GM10266 (cell line): ENCODE results near the gene RAET1L.

Experiments
- DNase-seq: peaks from one replicate; pipeline ENCODE4 v3.0.0; 2012; ENCODE audit errors: extremely low spot score
- TF ChIP-seq, protein P1 (sequence below): IDR thresholded peaks from 2 replicates; pipeline ENCODE4 v1.5.1; 2012; ENCODE audit warnings: mild to moderate bottlenecking, low read depth; ENCODE audit not compliant: control insufficient read depth, insufficient read depth; ENCODE audit errors: missing control alignments

RAET1L gene

DNA sequence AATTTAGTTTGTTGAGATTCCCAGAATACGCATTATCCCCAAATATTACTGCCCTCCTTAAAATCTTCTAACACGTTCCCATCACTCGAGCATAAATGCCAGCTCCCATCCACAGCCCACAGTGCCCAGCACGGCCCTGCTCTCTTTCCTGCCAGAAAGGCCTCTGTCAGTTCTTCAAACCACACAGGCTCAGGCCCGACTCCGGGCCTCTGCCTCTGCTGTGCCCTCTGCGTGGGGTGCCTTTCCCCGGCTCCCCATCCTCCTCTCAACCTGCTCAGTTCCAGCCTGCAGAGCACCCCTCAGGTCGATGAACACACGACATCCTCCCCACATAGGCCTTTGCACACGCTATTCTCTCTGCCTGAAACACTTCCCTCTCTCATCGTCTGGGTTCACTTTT is 30.8 kb upstream of the RAET1L start:
- no peak for DNase-seq
- TF ChIP-seq, protein P1, sequence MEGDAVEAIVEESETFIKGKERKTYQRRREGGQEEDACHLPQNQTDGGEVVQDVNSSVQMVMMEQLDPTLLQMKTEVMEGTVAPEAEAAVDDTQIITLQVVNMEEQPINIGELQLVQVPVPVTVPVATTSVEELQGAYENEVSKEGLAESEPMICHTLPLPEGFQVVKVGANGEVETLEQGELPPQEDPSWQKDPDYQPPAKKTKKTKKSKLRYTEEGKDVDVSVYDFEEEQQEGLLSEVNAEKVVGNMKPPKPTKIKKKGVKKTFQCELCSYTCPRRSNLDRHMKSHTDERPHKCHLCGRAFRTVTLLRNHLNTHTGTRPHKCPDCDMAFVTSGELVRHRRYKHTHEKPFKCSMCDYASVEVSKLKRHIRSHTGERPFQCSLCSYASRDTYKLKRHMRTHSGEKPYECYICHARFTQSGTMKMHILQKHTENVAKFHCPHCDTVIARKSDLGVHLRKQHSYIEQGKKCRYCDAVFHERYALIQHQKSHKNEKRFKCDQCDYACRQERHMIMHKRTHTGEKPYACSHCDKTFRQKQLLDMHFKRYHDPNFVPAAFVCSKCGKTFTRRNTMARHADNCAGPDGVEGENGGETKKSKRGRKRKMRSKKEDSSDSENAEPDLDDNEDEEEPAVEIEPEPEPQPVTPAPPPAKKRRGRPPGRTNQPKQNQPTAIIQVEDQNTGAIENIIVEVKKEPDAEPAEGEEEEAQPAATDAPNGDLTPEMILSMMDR, result no peak

DNA sequence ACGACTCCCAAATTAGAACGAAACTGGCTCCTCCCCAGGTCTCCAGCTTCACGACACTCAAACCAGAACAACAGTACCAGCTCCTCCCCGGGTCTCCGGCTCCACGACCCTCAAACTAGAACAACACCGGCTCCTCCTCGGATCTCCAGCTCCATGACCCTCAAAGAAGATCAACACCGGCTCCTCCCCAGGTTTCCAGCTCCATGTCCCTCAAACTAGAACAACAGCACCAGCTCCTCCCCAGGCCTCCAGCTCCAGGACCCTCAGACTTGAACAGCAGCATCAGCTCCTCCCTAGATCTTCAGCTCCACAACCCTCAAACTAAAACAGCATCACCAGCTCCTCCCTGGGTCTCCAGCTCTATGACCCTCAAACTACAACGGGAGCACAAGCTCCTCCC is 29.8 kb upstream of the RAET1L start:
- TF ChIP-seq, protein P1, result no peak
- DNase-seq, result no peak

DNA sequence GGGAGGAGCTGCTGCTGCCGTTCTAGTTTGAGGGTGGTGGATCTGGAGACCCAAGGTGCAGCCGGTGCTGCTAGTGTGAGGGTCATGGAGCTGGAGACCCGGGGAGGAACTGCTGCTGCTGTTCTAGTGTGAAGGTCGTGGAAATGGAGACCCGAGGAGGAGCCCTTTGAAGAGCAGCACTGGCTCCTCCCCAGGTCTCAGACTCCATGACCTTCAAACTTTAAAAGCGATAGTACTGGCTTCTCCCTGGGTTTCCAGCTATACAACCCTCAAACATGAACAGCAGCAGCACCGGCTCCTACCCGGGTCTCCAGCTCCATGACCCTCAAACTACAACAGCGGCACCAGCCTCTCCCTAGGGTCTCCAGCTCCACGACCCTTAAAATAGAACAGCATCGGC is 28.1 kb upstream of the RAET1L start:
- TF ChIP-seq, protein P1, result no peak
- no peak for DNase-seq

DNA sequence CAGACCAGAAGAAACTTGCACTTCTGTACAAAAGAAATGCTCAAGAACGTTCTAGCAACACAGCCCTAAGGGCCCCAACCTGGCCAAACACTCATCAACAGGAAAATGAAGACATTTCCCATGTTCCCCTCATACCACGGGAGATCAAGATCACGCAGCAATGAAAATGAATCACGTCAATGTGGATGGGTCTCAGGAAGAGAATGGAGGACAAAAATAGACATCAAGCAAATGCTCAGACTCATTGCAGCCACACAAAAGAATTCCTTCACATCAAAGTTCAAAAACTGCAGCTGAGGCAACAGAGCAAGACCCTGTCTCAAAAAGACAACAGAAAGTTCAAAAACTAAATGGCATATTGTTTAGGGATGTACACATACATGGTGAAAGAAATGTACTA is 25.5 kb upstream of the RAET1L start:
- no peak for DNase-seq
- TF ChIP-seq, protein P1, result no peak

DNA sequence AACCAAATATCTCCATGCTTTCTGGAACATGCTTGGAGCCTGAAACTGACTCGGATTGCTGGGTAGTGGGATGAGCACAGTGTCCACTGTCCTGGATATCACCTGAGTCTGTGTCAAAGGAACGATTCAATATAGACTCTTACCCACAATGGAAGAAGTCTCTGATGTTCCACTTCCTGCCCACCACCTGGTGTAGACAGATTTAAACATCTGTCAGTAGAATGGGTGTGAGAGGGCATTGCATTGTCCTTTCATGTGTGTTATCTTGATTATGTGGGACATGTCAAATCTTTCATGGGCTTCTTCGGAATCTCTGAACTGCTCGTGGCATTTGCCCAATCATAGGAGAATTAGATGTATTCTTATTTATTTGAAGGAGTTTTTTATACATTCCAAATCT is 22.8 kb upstream of the RAET1L start:
- TF ChIP-seq, protein P1, result no peak
- no peak for DNase-seq

DNA sequence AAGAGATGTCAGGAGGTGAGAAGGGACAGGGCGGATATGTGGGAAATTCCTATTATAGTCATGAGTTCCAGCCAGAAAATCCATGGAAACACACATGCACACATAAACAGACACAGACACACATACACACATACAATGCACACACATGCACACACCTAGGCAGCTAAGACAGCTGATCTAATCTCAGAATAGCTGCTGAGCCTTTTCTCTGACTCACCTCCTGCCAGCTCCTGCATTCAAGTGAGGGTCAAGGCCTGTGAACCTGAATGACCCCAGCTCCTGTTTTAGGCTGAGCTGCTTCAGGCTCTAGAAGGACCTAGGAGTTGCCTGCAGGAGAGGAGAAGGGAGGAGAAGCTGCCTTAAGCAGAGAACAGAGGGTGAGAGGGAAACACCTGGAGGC is 21.6 kb upstream of the RAET1L start:
- TF ChIP-seq, protein P1, result no peak
- no peak for DNase-seq

DNA sequence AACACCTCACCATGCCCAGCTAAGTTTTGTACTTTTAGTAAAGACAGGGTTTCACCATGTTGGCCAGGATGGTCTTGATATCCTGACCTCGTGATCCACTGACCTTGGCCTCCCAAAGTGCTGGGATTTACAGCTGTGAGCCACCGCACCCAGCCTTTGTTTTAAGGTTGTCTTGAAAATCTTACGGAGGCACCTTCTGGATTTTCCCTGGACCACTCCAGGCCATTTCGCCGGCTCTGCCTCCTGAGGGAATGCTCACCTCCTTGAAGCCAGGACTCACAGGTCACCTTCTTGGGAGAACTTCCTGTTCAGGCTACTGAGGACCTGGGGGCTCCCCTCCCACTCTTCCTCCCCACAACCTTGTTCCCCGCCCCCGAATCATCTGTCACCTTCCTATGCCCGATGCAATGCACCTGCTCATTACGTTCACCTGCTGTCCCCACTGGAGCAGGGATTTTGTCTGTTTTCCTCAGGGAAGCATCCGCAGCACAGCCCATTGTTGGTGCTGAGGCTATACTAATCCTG is 19.4 kb upstream of the RAET1L start:
- TF ChIP-seq, protein P1, result no peak
- DNase-seq, result no peak
